ENCODE results near the gene RASA3.
A peak's percentile ranks its signal among the peaks of the same experiment; 100 is the strongest.

The RASA3 gene

GRCh38 chr13:114045113-114045735, 87.2 kb downstream of the RASA3 start:
- TF ChIP-seq CTCF (IDR thresholded peaks at IDR 0.05; ENCODE audit: low read depth, low read length) = no peak
- no peak for DNase-seq (ENCODE audit: extremely low read depth, low read depth)

GRCh38 chr13:114044486-114044885, 87.9 kb downstream of the RASA3 start:
- DNase-seq (ENCODE audit: extremely low read depth, low read depth) = no peak
- no peak for TF ChIP-seq CTCF (IDR thresholded peaks at IDR 0.05; ENCODE audit: low read depth, low read length)

GRCh38 chr13:114043421-114044053, 88.9 kb downstream of the RASA3 start:
- DNase-seq (ENCODE audit: extremely low read depth, low read depth) = peak; percentile 75
- TF ChIP-seq CTCF (IDR thresholded peaks at IDR 0.05; ENCODE audit: low read depth, low read length) = peak; percentile 57

- DNase-seq (ENCODE audit: extremely low read depth, low read depth) = no peak
- TF ChIP-seq CTCF (IDR thresholded peaks at IDR 0.05; ENCODE audit: low read depth, low read length) = no peak
Observed at GRCh38 chr13:114042066-114042815, 90.2 kb downstream of the RASA3 start.

GRCh38 chr13:114041493-114041892, 90.9 kb downstream of the RASA3 start:
- no peak for TF ChIP-seq CTCF (IDR thresholded peaks at IDR 0.05; ENCODE audit: low read depth, low read length)
- no peak for DNase-seq (ENCODE audit: extremely low read depth, low read depth)

GRCh38 chr13:114039471-114040141, 92.8 kb downstream of the RASA3 start:
- TF ChIP-seq CTCF (IDR thresholded peaks at IDR 0.05; ENCODE audit: low read depth, low read length) = no peak

More at GRCh38 chr13:114039471-114040141, 92.8 kb downstream of the RASA3 start:
- DNase-seq (ENCODE audit: extremely low read depth, low read depth) = no peak

All from AG09319 (cell line).